H9 (cell line): ENCODE data around the gene ACAP3. TPM values are rescaled to one million over a fixed set of nuclear protein-coding genes. Genes with fewer than 3 reads are reported as not detected.

Source experiments
- DNase-seq: peaks from one replicate; pipeline ENCODE4 v3.0.0-alpha.2; 2017
- H2AFZ ChIP-seq: one replicate; pipeline ENCODE4 v1.6.1; 2013; ENCODE audit warnings: mild to moderate bottlenecking, low read length, control low read depth, moderate library complexity
- H2AK5ac ChIP-seq: 2 replicates; pipeline ENCODE4 v1.6.1; 2013; ENCODE audit warnings: low read length, control low read depth, mixed read lengths; ENCODE audit not compliant: insufficient read length
- H2BK120ac ChIP-seq: one replicate; pipeline ENCODE4 v1.6.1; 2013; ENCODE audit warnings: low read depth, mild to moderate bottlenecking, low read length, control low read depth, inconsistent platforms; ENCODE audit not compliant: poor library complexity, severe bottlenecking
- H2BK12ac ChIP-seq: 2 replicates; pipeline ENCODE4 v1.6.1; 2013; ENCODE audit warnings: low read length, control low read depth, mixed read lengths, low read depth; ENCODE audit not compliant: insufficient read length
- H2BK15ac ChIP-seq: 2 replicates; pipeline ENCODE4 v1.6.1; 2013; ENCODE audit warnings: low read depth, low read length, control low read depth
- H2BK20ac ChIP-seq: one replicate; pipeline ENCODE4 v1.6.1; 2013; ENCODE audit warnings: low read depth, mild to moderate bottlenecking, low read length, control low read depth, inconsistent platforms; ENCODE audit not compliant: poor library complexity, severe bottlenecking
- H2BK5ac ChIP-seq: 2 replicates; pipeline ENCODE4 v1.6.1; 2013; ENCODE audit warnings: low read length, control low read depth, mixed read lengths; ENCODE audit not compliant: insufficient read length
- H3K14ac ChIP-seq: 2 replicates; pipeline ENCODE4 v1.6.1; 2013; ENCODE audit warnings: low read length, control low read depth; ENCODE audit not compliant: insufficient read depth
- H3K18ac ChIP-seq: 2 replicates; pipeline ENCODE4 v1.6.1; 2013; ENCODE audit warnings: low read depth, mild to moderate bottlenecking, mixed read lengths, low read length, control low read depth; ENCODE audit not compliant: insufficient read length
- H3K23ac ChIP-seq: 2 replicates; pipeline ENCODE4 v1.6.1; 2013; ENCODE audit warnings: low read length, control low read depth, mixed read lengths, low read depth; ENCODE audit not compliant: insufficient read length
- H3K23me2 ChIP-seq: 2 replicates; pipeline ENCODE4 v1.6.1; 2013; ENCODE audit warnings: low read depth, mild to moderate bottlenecking, mixed read lengths, low read length, control low read depth; ENCODE audit not compliant: insufficient read length, poor library complexity, severe bottlenecking
- H3K27ac ChIP-seq: 2 replicates; pipeline ENCODE4 v1.5.1; 2013; ENCODE audit warnings: low read length, control low read depth, mixed read lengths, low read depth; ENCODE audit not compliant: insufficient read length
- H3K27me3 ChIP-seq: 2 replicates; pipeline ENCODE4 v1.6.1; 2013; ENCODE audit warnings: low read length, control low read depth, inconsistent platforms; ENCODE audit not compliant: insufficient read depth
- H3K4ac ChIP-seq: 2 replicates; pipeline ENCODE4 v1.6.1; 2013; ENCODE audit warnings: low read depth, mild to moderate bottlenecking, control low read depth, inconsistent platforms, low read length, moderate library complexity
- H3K4me1 ChIP-seq: 2 replicates; pipeline ENCODE4 v1.6.1; 2013; ENCODE audit warnings: low read length, control low read depth, inconsistent platforms; ENCODE audit not compliant: insufficient read depth
- H3K4me2 ChIP-seq: 2 replicates; pipeline ENCODE4 v1.6.1; 2013; ENCODE audit warnings: low read length, control low read depth, mixed read lengths; ENCODE audit not compliant: insufficient read length, insufficient read depth
- H3K56ac ChIP-seq: 2 replicates; pipeline ENCODE4 v1.6.1; 2013; ENCODE audit warnings: low read depth, mild to moderate bottlenecking, mixed read lengths, low read length, control low read depth; ENCODE audit not compliant: insufficient read length
- H3K79me1 ChIP-seq: 2 replicates; pipeline ENCODE4 v1.6.1; 2013; ENCODE audit warnings: low read depth, mild to moderate bottlenecking, moderate library complexity, low read length, control low read depth, inconsistent platforms; ENCODE audit not compliant: insufficient read depth, poor library complexity, severe bottlenecking
- H3K79me2 ChIP-seq: 2 replicates; pipeline ENCODE4 v1.6.1; 2013; ENCODE audit warnings: low read length, control low read depth, inconsistent platforms; ENCODE audit not compliant: insufficient read depth
- H3K9ac ChIP-seq: 2 replicates; pipeline ENCODE4 v1.6.1; 2013; ENCODE audit warnings: low read length, control low read depth, mixed read lengths; ENCODE audit not compliant: insufficient read length; ENCODE audit errors: extremely low read depth
- H3K9me3 ChIP-seq: one replicate; pipeline ENCODE4 v1.6.1; 2013; ENCODE audit warnings: low read depth, low read length, inconsistent platforms; ENCODE audit not compliant: control insufficient read depth
- H3T11ph ChIP-seq: one replicate; pipeline ENCODE4 v1.6.1; 2013; ENCODE audit warnings: mild to moderate bottlenecking, low read length, control low read depth, inconsistent platforms
- H4K20me1 ChIP-seq: one replicate; pipeline ENCODE4 v1.6.1; 2013; ENCODE audit not compliant: control insufficient read depth, insufficient read length, insufficient read depth
- H4K5ac ChIP-seq: 2 replicates; pipeline ENCODE4 v1.6.1; 2013; ENCODE audit warnings: low read depth, mild to moderate bottlenecking, mixed read lengths, low read length, control low read depth; ENCODE audit not compliant: insufficient read length
- H4K8ac ChIP-seq: replicated peaks from 2 replicates; pipeline ENCODE4 v1.6.1; 2013; ENCODE audit warnings: low read length, control low read depth, mixed read lengths, low read depth; ENCODE audit not compliant: insufficient read length
- H4K91ac ChIP-seq: 2 replicates; pipeline ENCODE4 v1.6.1; 2013; ENCODE audit warnings: low read depth, mild to moderate bottlenecking, moderate library complexity, mixed read lengths, low read length, control low read depth; ENCODE audit not compliant: insufficient read length
- H3K27ac Mint-ChIP-seq, 3 experiments: 2 replicates in 2 of 3; 3 replicates in 1 of 3; pipeline ENCODE4 v1.8.0; 2020 to 2021; ENCODE audit warnings: mixed read lengths in 3 of 3, mild to moderate bottlenecking in 1 of 3, moderate library complexity in 1 of 3
- H3K27me3 Mint-ChIP-seq: 2 replicates; pipeline ENCODE4 v1.8.0; 2021; ENCODE audit warnings: low read depth, mild to moderate bottlenecking, moderate library complexity, mixed read lengths
- H3K36me3 Mint-ChIP-seq, 3 experiments: 2 replicates in 2 of 3; 3 replicates in 1 of 3; pipeline ENCODE4 v1.8.0; 2020 to 2021; ENCODE audit warnings: low read depth in 3 of 3, mixed read lengths in 3 of 3; ENCODE audit not compliant: insufficient read depth in 1 of 3
- H3K4me1 Mint-ChIP-seq, 2 experiments: 2 replicates each; pipeline ENCODE4 v1.8.0; 2020; ENCODE audit warnings: mixed read lengths in 2 of 2
- H3K4me3 Mint-ChIP-seq, 2 experiments: 2 replicates in 1 of 2; 3 replicates in 1 of 2; pipeline ENCODE4 v1.8.0; 2020 to 2021; ENCODE audit warnings: mild to moderate bottlenecking in 2 of 2, mixed read lengths in 2 of 2, moderate library complexity in 1 of 2
- H3K9me3 Mint-ChIP-seq, 2 experiments: 2 replicates in 1 of 2; 3 replicates in 1 of 2; pipeline ENCODE4 v1.8.0; 2020; ENCODE audit warnings: mild to moderate bottlenecking in 2 of 2, mixed read lengths in 2 of 2, moderate library complexity in 1 of 2
- CTCF ChIP-seq: fragments of 200-600 bp; sonication (generic); conservative IDR thresholded peaks from 3 replicates; pipeline ENCODE4 v1.8.0; 2021; ENCODE audit warnings: antibody characterized with exemption, mild to moderate bottlenecking
- WGBS: extraction: QIAGEN DNeasy Blood & Tissue Kit; methylation state at CpG from one replicate; pipeline ENCODE4 v1.1.7; 2013; ENCODE audit warnings: missing lambda C conversion rate, low lambda C conversion rate, mixed read lengths; ENCODE audit not compliant: insufficient read length; ENCODE audit errors: extremely low coverage; 5-methylcytosine and 5-hydroxymethylcytosine counted together
- total RNA-seq: library from RNA; stranded (reverse); gene quantifications from 2 replicates; pipeline ENCODE4 v1.2.1, GENCODE V29; 2021

Gene ACAP3
- total RNA-seq, 1 experiment from 2014 or later: 41.4 TPM

GRCh38 chr1:1314237-1314586, 6.5 kb upstream of the ACAP3 start:
- Histone ChIP-seq H3K4me2 (no peak overlapping the region), H2BK120ac (no peak overlapping the region), H2BK15ac (no peak overlapping the region), H3K9ac (no peak overlapping the region), H3K27me3 (no peaks in the 10 kb centered on the region), H2BK5ac (no peak overlapping the region), H2BK20ac (no peak overlapping the region), H3K27ac (no peak overlapping the region), H3K79me1 (no peaks in the 10 kb centered on the region), H3K18ac (no peak overlapping the region), H2AK5ac (no peak overlapping the region), H3K23me2 (peaks cover 3% of the 10 kb centered on the region), H4K5ac (no peak overlapping the region), H4K91ac (no peak overlapping the region), H3K23ac (no peak overlapping the region), H3K4me1 (no peaks in the 10 kb centered on the region; the same call in 1 of the 2 replicates), H3T11ph (no peak overlapping the region), H4K20me1 (no peaks in the 10 kb centered on the region), H3K56ac (no peak overlapping the region), H3K4ac (no peak overlapping the region), H4K8ac (no peak overlapping the region), H2AFZ (no peak overlapping the region), H3K9me3 (no peaks in the 10 kb centered on the region), H2BK12ac (no peak overlapping the region), H3K14ac (no peak overlapping the region), H3K79me2 (no peaks in the 10 kb centered on the region)
- no peak for DNase-seq
- Mint-ChIP-seq H3K36me3 (peaks cover 13 to 61% (median 59%) of the 10 kb centered on the region in 3 experiments), H3K4me3 (no peak overlapping the region), H3K27ac (no peak overlapping the region; a peak in 1 of 7 replicates), H3K27me3 (no peaks in the 10 kb centered on the region), H3K9me3 (no peaks in the 10 kb centered on the region), H3K4me1 (peaks cover 8 to 20% of the 10 kb centered on the region in 2 experiments)
- no CpG with 5 or more reads among the region's 15 CpGs for WGBS
- TF ChIP-seq CTCF: no peak
